GM11168 (cell line): ENCODE results near the gene DUSP15.
"Not testable (repeated sequence)": the region's sequence is repeated elsewhere in the genome, so short reads cannot be mapped to it uniquely, and the experiment has no call there.

Source experiments
- in situ Hi-C: fragments of 300-500 bp; cut with MboI; formaldehyde crosslinking; loops from one replicate; pipeline ENCODE4 v1.12.0; 2022; ENCODE audit warnings: low sequenced_read_pairs; ENCODE audit not compliant: unreplicated experiment

The DUSP15 gene

GRCh38 chr20:31826074-31826473 lies 44.3 kb downstream of the DUSP15 start:
- in situ Hi-C loops: loop anchor here (10.0 kb wide), 1 partner anchor 269 kb away; no protein-coding TSS in a partner anchor

DNA sequence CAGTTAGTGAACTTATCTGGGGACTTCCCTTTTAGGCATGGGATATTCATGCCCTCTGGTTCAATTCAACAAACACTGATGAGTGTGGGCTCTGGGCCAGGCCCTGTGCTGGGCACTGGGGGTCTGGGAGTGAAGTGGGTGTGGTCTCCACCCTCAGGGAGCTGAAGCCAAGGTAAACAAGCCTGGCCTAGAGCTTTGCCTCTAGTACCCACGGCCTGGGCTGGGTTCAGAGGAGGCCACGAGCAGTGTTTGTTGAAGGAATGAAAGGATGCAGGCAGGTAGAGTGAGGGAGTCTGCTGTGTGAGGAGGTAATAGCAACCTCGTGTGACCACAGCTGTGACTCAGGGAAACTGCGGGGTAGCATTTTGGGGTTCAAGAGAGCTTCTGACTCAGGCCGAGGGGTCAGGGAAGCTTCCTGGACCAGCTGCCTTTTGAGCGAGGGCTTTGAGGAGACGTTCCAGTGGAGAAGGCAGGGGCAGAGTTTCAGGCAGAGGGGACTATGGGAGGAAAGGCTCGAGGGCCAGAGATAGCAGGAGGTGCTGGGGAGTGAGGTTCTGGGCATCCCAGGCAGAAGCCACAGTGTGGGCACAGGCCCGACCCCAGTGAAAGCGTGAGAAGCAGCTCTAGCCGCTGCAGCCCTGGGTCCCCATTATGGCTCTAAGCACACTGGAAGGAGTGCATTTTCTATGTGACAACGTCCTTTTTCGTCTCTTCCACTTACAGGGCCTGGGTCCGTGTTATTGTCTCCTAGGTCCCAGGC lies 45.6 kb downstream of the DUSP15 start:
- in situ Hi-C loops: loop anchor here (10.0 kb wide), 1 partner anchor 270 kb away; no protein-coding TSS in a partner anchor

DNA sequence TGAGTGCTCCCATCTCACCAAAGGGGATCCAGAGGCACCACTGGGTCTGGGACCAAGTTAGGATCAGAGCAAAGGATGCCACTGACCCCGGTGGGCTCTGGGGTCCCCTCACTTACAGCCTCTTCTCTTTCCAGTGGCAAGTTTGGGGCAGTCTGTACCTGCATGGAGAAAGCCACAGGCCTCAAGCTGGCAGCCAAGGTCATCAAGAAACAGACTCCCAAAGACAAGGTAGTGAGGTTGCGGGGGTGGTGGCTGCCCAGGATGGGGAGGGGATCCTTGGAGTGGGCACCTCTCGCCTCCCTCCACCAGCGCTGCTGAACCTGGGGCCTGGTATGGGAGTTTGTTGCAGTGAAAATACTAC lies 46.2 kb downstream of the DUSP15 start:
- in situ Hi-C loops: loop anchor here (10.0 kb wide), 1 partner anchor 271 kb away; no protein-coding TSS in a partner anchor

GRCh38 chr20:31823360-31824124 lies 46.8 kb downstream of the DUSP15 start:
- in situ Hi-C loops: loop anchor here (10.0 kb wide), 1 partner anchor 271 kb away; no protein-coding TSS in a partner anchor

DNA sequence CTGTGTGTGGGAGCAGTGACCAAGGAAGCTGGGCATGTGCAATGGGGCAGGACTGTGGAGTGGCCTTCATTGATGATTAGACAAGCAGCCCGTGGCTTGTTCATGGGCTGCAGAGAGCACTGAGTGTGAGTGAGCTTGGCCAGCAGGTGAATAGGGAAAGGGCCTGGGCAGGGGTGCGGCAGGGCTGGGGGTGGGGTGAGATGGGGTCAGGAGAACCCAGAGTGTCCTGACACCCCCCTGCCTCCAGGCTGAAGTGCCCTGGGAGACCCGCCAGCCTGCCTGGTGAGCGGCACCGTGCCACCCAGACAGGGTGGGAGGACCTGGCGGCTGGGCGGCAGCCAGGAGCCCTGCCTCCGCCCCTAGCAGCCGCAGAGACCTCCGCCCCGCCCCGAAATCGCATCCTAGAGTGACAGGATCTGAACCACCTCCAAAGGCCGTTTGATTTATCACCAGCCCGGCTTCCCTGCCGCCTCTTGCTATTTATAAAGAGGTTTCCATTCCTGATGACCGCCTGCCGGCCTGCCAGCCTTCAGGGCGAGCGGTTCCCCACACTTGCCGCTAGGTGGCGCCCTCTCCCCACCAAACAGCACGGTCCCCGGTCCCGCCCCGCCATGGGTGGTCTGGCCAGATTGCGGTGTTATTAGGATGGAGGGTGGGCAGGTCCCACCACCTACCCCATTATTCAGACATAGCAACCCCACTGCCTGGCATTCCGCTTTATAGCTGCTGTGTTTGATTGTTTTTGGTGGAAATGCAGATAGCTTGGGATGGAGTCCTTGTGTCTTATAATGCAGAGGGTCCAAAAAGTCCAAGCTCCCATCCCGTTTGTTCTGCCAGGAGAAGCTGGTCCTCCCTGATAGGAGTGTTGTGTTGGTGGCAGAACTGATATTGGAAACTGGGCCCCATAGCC lies 47.7 kb downstream of the DUSP15 start:
- in situ Hi-C loops: loop anchor here (10.0 kb wide), 1 partner anchor 272 kb away; no protein-coding TSS in a partner anchor

DNA sequence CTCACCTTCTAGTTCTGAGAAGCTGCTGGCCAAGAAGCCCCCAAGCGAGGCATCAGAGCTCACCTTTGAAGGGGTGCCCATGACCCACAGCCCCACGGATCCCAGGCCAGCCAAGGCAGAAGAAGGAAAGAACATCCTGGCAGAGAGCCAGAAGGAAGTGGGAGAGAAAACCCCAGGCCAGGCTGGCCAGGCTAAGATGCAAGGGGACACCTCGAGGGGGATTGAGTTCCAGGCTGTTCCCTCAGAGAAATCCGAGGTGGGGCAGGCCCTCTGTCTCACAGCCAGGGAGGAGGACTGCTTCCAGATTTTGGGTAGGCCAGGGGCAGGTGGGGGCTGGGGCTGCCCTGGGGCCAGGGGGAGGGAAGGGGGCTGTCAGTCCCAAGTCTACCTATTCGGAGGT lies 48.9 kb downstream of the DUSP15 start:
- in situ Hi-C loops: loop anchor here (10.0 kb wide), 1 partner anchor 273 kb away; no protein-coding TSS in a partner anchor

GRCh38 chr20:31820228-31820627 lies 50.1 kb downstream of the DUSP15 start:
- in situ Hi-C loops: loop anchor here (10.0 kb wide), 1 partner anchor 275 kb away; no protein-coding TSS in a partner anchor

DNA sequence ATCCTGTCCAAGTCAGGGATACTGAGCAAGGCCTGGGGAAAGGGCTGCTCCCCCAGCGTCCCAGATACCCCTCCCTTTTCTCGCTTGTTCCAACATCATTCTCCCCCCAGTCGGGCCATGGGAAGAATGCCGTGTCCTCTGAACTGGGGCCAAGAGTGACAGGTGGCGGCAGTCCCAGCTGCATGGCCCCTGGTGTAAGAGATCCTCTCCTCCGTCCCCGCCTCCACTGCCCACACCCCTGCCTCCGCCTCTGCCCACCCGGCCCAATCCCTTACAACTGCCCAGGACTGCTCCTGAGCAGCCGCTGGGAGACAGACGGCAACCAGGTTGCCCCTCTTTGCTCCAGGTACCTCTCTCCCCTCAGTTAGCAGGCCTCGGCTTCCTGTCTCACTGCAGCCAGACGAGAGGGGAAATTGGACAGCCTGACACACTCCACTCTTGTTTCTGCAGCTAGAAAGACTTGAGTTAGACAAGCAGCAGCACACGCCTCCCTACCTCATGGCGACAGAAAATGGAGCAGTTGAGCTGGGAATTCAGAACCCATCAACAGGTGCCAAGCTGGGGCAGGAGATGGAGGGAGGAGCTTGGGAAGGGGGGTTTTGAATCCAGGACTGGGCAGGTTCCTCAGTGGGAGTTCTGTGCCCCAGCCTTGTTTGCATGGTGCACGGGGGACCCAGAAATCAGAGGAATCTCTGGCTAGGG lies 51.1 kb downstream of the DUSP15 start, which contains the start of gene MYLK2:
MYLK2 (plus strand) TSS at position 274 of the 702 bp plus-strand sequence; CDS start at position 499, 225 bp downstream.
- in situ Hi-C loops: no loop called here

- in situ Hi-C loops: no loop called here
These were observed 51.9 kb downstream of the DUSP15 start for GRCh38 chr20:31818376-31818908.

- in situ Hi-C loops: no loop called here
These were observed 52.9 kb downstream of the DUSP15 start for GRCh38 chr20:31817461-31817860.

DNA sequence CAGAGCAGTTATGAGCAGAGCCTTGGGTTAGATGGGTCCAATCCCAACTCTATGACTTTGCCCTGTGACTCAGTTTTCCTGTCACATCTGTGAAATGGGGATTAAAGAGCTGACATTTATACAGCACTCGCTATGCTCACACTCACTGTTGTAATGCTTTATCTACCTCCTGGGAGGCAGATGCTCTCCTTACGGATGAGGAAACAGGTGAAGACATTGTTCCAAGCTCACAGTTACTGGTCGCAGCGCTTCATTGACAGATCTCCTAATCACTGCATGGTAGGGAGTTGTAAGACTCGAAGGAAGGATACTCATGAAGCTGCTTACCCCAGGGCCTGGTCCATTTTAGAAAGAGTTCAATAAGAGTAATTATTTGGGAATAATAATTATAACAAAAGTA lies 54.1 kb downstream of the DUSP15 start:
- in situ Hi-C loops: no loop called here

- in situ Hi-C loops: no loop called here
These were observed 54.7 kb downstream of the DUSP15 start for GRCh38 chr20:31815408-31816188.

- in situ Hi-C loops: not testable (repeated sequence)
These were observed 56.2 kb downstream of the DUSP15 start for GRCh38 chr20:31814142-31814541.

GRCh38 chr20:31813611-31814010 lies 56.7 kb downstream of the DUSP15 start:
- in situ Hi-C loops: no loop called here

GRCh38 chr20:31811796-31812728 lies 58.3 kb downstream of the DUSP15 start:
- in situ Hi-C loops: no loop called here

GRCh38 chr20:31811198-31811597 lies 59.1 kb downstream of the DUSP15 start:
- in situ Hi-C loops: no loop called here
